Activated T-cell treated with anti-CD3 and anti-CD28 coated beads, Interleukin-2, amount 50 U/mL, for 48 hours (primary cell): ENCODE data around the gene LRFN3.
"Not testable (repeated sequence)": the region's sequence is repeated elsewhere in the genome, so short reads cannot be mapped to it uniquely, and the experiment has no call there.

ENCODE experiments used
- DNase-seq, 2 experiments: peaks; one replicate each; pipeline ENCODE4 v3.0.0-alpha.2; 2020

LRFN3 gene

GRCh38 chr19:35908010-35908441, 28.1 kb upstream of the LRFN3 start, which contains the start of gene TYROBP:
TSS of gene TYROBP (minus strand) at chr19:35908295. CDS start at chr19:35908228, 67 bp downstream.
- no peak for DNase-seq

- no peak for DNase-seq
Measured at GRCh38 chr19:35908973-35909683, 27.0 kb upstream of the LRFN3 start.

DNA sequence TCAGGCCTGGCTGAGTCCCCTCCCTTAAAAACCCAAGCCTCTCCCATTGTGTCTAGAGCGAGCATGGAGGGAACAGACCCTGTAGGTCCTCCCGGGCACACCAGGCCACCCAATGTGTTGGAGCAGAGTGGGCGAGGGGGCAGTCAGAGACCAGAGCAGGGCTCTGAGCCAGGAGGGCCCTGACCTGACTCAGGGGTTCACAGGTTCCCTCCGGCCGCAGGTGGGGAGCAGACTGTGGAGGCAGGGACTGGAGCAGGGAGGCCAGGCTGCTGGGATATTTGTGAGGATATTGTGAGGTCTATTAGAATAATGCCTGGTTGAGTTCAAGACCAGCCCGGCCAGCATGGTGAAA, 26.5 kb upstream of the LRFN3 start:
- DNase-seq = no peak

GRCh38 chr19:35910355-35910754, 25.8 kb upstream of the LRFN3 start:
- not testable (repeated sequence) for DNase-seq

GRCh38 chr19:35911173-35911572, 25.0 kb upstream of the LRFN3 start:
- DNase-seq = no peak

DNA sequence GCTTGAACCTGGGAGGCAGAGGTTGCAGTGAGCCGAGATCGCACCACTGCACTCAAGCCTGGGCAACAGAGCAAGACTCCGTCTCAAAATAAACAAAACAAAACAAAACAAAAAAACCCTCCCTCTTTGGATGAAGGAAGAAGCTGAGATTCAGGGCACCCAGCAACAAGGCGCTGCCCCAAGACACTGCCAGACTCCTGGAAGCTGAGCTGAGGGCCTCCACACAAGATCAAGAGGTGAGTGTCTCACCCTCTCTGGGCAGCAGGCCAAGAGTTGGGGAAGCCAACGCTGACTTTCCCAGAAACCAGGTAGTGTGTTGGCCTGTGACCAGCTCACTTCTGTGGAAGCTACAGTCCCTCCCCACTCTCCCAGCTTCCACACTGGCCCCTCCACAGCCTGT, 24.4 kb upstream of the LRFN3 start:
- DNase-seq = peak; percentile 53 to 57

- DNase-seq = no peak
Measured at GRCh38 chr19:35913589-35913988, 22.6 kb upstream of the LRFN3 start.

- no peak for DNase-seq
Measured at GRCh38 chr19:35915443-35915842, 20.7 kb upstream of the LRFN3 start.

GRCh38 chr19:35919306-35919705, 16.9 kb upstream of the LRFN3 start:
- no peak for DNase-seq

DNA sequence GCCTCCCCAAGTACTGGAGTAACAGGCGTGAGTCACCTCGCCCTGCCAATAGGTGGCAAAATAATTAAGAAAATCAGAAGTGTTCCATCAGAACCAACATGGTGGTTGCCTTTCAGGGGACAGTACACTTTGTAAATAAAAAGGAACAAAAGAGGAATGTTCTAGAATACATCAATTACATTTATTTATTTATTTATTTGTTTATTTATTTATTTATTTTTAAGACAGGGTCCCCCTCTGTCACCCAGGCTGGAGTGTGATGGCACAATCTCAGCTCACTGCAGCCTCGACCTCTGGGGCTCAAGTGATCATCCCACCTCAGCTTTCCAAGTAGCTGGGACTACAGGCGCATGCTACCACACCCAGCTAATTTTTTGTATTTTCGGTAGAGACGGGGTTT, 15.2 kb upstream of the LRFN3 start:
- DNase-seq = no peak

DNA sequence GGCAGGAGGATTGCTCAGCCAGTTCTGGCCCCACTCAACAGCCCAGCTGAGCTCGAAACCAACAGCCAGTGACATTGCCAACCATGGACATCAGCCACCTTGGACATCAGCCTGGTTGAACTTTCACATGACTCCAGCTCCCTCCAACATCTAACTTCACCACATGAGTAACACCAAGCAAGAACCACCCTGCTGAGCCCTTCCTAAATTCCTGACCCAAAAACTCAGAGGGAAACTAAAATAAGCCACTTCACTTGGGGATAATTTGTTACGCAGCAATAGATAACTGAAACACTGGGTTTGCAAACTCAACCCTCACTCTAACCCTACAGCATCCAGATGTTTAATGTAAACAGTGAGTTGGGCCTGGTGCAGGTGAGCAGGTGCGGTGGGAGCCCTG, 10.7 kb upstream of the LRFN3 start:
- DNase-seq = no peak

- no peak for DNase-seq
Measured at GRCh38 chr19:35928507-35928906, 7.7 kb upstream of the LRFN3 start.

DNA sequence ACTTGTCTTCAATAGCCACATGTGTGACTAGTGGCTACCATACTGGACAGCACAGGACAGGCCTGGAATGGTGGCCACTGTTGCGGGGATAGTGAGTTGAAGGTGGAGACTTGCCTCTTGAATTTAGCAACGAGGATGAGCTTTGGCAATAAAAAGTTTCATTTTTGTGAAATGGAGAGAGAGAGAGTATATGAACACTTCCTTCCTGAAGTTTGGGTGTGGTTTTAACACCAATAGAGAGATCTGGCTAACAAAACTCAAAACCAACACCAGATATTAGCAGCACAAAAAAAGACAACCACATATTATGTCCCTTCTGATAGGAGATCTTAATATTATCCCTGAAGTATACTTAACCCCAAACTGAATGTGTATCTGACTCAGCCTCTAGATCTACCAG, 6.3 kb upstream of the LRFN3 start:
- DNase-seq = no peak

DNA sequence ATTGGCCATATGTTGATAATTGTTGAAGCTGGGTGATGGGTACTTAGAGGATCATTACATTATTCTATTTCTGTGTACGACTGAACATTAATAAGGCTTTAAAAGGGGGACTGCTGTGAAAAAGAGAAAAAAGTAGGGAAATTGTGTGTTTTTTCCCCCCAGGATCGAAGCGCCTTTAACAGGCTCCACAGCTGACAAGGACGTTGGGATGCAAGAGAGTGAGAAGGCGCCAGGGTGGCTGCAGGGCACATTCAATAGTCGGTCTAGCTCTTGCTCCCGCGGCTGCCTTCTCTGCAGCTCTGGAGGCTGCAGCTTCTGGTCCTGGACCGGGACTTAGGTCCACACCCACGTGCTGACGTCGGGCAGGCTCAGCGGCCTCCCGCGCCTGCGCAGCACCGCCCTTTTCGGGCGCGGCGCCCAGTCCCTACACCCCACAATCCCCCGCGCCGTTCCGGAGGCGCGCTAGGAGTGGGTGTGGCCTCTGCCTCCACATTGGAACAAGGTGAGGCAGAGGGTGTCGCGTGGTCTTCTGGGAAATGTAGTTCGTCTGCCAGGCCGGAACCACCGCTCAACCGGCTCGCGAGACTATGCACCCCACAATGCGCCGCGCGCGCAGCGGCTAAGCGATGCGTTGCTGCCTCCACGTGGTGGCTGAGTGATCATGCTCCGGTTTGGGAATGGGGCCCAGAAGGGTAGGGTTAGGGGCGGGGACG, 4.9 kb upstream of the LRFN3 start:
- DNase-seq = peak; percentile 99

GRCh38 chr19:35931874-35932202, 4.3 kb upstream of the LRFN3 start:
- no peak for DNase-seq

- no peak for DNase-seq
Measured at GRCh38 chr19:35932291-35932936, 3.8 kb upstream of the LRFN3 start.

DNA sequence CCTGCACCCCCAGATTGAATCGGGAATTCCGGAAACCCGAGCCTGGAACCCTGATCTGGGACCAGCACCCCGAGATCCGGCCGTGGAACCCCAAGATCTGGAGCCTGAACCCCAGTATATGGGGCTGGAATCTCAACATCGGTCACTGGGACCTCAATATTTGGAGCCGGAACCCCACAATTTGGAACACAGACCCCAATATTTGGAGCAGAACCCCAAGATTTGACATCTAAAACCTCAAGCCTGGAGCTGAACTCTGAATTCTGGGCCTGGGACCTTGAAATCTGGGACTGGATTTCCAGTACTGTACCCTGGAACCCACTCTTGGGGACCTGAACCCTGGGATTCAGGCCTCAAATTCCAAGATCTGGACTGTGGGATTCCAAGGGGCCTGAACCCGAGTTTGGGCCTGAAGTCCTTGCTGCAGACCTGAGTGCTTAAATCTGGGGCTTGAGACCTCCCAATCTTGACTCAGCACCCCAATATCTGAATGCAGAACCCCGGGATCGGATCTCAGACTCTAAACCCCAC, 629 bp downstream of the LRFN3 start:
- DNase-seq = no peak

DNA sequence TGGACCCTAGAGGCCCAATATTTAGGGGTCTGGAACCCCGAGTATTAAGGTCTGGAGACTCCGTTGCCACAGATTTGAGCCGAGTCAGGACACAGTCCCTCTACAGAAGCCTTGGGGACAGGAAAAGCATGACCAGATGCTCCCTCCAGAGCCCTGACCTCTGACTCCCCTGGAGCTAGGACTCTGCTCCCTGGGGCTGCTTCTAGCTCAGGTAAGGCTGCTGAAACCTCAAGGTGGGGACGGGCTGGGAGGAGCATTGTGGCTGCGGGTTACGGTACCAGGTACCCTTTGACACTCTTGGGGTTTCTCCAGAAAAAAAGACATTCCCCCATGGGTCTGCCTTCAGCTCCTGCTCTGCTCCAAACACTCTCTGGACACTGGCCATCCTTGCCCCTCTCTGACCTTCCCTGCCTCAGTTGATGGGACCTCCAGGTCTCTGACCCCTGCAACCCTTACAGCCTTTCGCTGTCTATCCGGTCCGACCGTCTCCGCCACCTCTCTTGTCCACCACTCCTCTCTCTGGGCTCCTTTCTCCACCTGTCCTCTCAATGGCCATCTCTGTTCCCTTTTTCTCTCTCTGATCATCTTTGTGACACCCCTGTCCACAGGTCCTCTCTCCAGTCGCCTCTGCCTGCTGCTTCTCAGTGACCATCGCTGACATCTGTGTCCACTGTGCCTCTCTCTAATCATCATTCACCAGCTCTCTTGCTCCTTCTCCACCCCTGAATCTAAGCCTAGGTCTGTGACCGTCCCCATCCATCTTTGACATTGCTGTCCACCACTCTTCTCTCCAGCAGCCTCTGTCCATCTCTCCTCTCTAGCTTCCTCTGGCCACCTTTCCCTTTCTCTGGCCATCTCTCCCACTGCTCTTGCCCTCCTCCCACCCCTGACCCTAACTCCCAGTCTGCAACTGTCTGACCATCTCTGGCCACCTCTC, 1.4 kb downstream of the LRFN3 start:
- DNase-seq = no peak

GRCh38 chr19:35938282-35939224, 2.4 kb downstream of the LRFN3 start:
- DNase-seq = no peak

- no peak for DNase-seq
Measured at GRCh38 chr19:35939307-35940077, 3.3 kb downstream of the LRFN3 start.
